Measurements from ENCODE around the gene PPRC1.
"Not testable (repeated sequence)": the region's sequence is repeated elsewhere in the genome, so short reads cannot be mapped to it uniquely, and the experiment has no call there.

PPRC1 gene

DNA sequence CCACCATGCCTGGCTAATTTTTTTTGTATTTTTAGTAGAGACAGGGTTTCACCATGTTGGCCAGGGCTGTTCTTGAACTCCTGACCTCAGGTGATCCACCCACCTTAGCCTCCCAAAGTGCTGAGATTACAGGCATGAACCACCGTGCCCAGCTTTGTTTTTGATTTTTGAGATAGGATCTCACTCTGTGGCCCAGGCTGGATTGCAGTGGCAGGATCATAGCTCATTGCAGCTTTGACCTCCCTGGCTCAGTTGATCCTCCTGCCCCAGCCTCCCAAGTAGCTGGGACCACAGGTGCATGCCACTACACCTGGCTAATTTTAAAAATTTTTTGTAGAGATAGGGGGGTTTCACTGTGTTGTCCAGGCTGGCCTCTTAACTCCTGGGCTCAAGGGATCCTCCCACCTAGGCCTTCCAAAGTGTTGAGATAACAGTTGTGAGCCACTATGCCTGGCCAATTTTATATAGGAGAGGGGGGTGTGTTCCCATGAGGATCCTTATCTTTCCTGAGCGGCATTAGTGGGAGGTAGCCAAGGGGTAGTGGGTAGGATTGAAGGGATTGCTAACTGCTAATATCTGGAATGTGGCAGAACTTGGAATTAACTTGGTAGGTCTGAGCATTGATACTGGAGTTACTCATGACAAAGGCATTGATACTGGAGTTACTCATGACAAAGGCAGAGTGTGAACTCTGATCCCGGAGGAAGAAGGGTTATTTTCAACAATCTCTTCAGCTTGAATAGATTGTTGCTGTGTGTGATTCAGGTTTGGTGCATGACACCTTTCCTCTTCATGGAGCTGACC lies 18.3 kb downstream of the PPRC1 start:
- DNase-seq (ENCODE audit: low read depth), result no peak

DNA sequence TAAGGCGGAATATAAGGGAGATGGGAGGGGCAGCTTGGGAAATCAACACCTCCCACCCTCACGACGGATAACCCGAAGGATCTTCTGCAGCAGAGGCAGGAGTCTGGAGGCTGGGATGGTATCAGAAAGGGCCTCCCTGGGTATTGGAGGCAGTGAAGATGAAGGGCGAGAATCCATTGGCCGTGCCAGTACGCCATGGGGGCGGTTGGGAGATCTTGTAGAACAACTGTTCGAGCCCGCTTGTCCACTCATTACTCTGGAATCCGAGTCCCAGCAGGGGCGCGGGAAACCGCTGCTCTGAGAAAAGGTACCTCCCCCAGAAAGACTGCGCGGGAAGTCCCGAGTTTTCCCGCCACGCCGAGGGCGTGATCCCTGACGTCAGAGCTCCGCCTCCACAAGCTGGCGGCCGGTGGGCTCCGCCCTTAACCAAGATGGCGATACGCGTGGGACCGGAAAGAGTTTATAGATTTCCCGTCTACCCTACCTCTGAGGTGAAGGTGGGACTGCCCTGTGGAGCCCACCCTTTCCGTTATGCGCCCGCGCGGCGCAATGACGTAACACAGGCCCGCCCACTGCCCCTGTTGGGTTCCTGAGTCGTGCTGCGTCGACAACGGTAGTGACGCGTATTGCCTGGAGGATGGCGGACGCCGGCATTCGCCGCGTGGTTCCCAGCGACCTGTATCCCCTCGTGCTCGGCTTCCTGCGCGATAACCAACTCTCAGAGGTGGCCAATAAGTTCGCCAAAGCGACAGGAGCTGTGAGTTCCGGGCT lies 19.1 kb downstream of the PPRC1 start, which contains the start of gene NOLC1:
NOLC1 (plus strand) TSS at position 616 of the 771 bp plus-strand sequence; CDS start at position 638, 22 bp downstream.
- DNase-seq (ENCODE audit: low read depth), result peak; percentile 100

DNA sequence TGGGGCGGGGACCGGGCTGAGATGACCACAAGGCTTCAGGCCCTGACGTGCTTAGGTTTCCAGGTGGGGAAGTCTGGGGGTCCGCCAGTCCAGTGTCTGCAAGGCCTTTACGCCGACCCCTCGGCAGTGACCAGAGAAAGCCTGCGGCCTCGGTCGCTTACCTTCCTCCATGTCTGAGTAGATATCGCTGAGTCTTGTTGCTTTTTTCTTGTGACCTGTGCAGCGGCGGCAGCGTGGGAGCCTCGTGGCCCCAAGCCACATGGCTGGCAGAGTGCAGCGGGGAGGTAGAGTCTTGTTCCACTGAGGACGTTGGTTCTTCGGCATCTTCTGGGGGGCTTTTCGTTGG lies 19.7 kb downstream of the PPRC1 start:
- DNase-seq (ENCODE audit: low read depth), result peak; percentile 34

DNA sequence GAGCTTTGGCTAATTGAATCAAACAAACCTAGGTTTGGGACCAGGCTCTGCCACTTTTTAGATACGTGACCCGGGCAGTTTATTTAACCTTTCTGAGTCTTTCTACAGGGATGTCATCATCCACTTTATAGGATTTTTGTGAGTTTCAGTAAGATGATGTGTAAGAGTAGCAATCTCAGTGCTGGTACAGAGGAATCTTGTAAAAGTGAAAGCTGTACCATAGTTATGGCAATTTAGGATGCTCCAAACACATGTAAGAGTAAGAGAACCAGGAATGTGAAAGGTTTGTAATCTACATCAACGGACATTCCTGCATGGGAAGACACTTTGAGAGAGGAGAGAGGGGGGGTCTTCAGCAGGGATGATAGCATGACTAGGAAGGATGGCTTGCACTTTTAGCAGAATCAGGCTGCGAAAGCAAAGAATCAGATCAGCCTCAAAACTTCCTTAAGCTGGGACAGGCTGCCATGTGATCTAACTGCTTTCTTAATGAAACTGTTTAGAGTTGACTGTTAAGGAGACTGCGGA lies 20.3 kb downstream of the PPRC1 start:
- no peak for DNase-seq (ENCODE audit: low read depth)

DNA sequence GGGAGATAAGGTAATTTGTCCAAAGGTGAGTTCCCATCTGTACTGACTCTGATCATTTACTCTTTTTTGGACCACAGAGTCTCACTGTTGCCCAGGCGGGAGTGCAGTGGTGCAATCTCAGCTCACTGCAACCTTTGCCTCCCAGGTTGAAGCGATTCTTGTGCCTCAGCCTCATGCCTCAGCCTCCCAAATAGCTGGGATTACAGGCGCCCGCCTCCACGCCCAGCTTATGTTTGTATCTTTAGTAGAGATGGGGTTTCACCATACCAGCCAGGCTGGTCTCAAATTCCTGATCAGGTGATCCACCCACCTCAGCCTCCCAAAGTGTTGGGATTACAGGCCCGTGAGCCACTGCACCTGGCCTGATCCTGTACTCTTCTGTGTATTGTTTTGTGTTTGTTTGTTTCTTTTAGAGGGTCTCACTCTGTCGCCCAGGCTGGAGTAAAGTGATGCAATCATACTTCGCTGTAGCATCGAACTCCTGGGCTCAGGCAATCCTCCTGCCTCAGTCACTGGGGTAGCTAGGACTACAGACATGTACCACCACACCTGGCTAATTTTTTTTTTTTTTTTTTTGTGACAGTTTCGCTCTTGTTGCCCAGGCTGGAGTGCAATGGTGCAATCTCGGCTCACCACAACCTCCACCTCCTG lies 21.8 kb downstream of the PPRC1 start:
- no peak for DNase-seq (ENCODE audit: low read depth)

DNA sequence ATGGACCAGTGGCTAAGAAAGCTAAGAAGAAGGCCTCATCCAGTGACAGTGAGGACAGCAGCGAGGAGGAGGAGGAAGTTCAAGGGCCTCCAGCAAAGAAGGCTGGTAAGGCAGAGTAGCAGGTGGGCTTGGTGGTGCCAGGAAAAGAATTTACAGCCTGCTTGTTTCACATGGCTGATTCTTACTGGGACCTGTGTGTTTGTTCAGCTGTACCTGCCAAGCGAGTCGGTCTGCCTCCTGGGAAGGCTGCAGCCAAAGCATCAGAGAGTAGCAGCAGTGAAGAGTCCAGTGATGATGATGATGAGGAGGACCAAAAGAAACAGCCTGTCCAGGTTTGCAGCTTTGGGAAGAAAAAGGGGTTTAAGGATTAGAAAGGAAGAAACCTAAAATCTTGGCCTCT lies 24.4 kb downstream of the PPRC1 start:
- DNase-seq (ENCODE audit: low read depth), result no peak

DNA sequence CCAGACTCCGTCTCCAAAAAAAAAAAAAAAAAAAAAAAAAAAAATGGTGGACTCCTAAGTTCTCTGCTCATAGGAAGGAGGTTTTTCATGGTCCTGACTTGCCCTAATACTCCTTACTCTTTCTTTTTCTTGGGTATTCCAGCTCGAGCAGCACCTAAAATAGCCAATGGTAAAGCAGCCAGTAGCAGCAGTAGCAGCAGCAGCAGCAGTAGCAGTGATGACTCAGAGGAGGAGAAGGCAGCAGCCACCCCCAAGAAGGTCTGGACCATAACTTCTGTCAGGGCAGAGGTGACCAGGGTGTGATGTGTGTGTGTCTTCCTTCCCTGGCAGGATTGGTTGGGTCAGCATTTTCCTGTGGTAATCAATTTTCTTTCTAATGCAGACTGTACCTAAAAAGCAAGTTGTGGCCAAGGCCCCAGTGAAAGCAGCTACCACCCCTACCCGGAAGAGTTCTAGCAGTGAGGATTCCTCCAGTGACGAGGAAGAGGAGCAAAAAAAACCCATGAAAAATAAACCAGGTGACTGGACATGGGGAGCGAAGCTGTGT lies 26.3 kb downstream of the PPRC1 start:
- DNase-seq (ENCODE audit: low read depth), result no peak

DNA sequence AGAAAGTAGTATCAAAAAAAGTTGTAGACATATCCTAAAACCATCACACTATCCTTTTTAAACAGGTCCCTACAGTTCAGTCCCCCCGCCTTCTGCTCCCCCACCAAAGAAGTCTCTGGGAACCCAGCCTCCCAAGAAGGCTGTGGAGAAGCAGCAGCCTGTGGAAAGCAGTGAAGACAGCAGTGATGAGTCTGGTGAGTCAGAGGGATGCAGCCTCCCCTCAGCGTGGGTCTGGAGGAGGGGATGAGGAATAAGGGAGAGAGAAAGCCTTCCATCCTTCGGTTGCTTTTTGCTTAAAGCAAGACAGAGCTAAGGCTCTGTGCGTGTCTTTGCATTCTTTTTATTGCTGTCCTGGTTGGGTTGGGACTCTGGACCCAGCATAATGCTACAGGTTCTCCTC lies 27.0 kb downstream of the PPRC1 start:
- no peak for DNase-seq (ENCODE audit: low read depth)

DNA sequence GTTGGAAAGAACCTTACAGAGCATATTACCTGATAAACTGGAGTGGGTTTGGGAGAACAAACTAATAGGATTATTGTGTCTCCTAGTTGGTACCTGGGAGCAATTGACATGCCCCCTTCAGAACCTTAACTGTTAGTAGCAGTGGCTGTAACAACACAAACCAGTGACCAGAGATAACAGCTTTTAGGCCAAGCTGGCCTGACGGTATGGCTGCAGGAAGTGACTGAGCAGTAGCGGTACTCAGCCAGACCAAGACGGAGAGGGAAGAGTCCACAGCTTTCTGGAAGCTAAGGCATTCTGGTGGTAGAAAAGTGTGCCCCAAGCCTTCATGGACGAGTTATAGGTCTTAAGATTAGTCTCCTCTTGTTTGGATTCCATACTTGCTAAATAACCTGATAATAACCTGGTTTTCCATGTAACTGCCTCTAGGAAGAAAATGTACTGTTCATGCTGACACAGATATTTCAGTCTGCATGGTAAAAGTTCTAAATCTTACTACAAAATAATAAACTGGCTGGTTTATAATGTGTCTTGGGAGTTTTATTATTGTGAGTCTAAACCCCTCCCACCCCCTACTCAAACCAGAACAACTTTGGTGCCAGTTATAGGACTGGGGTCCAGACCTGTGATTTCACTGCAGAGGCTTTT lies 30.6 kb downstream of the PPRC1 start:
- DNase-seq (ENCODE audit: low read depth), result no peak

DNA sequence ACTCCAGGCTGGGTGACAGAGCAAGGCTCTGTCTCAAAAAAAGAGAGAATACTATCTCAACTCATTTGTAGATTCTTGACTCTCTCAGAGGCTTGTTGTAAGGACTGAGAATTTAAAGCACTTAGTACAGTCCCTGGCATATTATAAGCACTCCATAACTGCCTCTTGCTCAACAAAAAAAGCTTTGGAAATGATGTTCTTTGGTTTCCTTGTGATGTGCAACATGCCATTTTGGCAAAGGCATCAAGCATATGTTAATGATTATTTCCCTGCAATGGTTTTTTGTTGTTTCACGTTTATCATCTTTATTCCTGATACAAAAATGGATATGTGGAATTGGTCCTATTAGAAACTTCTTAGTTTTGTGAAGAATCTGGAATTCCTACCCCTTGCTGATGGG lies 35.0 kb downstream of the PPRC1 start:
- no peak for DNase-seq (ENCODE audit: low read depth)

DNA sequence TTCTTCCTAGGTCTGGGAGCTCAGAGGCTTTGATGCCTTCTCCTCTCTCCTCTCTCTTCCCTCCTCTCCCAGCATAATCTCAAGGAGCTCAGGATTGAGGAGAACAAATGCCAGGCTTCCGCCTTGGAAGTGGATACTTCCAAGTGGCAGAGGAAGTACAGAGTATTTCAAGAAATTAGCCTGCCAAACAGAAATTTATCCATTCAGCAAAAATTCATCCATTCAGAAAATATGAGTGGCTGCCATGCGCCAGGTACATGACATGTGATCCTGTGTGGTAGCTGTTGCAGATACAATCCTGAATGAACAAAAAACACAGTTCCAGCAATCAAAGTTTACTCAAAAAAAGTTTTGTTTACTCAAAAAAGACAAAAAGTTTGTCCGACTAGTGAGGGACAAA lies 37.8 kb downstream of the PPRC1 start:
- DNase-seq (ENCODE audit: low read depth), result no peak

DNA sequence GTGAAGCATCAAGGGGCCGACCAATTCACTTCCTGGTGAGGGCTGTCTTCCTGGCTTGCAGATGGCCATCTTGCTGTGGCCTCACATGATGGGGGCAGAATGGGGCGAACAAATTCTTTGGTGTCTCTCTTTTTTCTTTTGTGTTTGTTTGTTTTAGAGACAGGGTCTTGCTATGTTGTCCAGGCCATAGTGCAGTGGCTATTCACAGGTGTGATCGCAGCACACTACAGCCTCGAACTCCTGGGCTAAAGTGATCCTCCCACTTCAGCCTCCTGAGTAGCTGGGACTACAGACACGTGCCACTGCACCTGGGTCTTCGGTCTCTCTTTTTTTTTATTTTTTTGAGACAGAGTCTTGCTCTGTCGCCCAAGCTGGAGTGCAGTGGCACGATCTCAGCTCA lies 39.4 kb downstream of the PPRC1 start:
- DNase-seq (ENCODE audit: low read depth), result no peak

DNA sequence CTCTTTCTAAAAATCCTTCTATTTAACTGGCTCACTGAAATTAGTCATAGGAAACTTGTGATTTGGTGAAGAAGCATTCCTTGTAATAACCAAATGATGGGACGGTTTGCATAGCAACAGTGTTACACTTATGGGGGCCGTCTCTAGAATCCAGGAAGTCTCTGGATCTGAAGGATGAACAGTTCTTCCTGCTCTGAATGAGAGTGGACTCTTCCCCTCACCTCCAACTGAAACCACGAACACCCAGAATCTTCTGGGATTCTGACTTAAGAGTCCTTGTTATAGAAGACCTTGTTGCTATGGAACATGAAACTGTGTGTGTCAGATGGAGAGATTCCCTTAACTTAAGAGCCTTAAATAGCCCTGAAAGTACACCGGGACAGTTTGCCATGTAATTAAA lies 42.6 kb downstream of the PPRC1 start:
- DNase-seq (ENCODE audit: low read depth), result no peak

DNA sequence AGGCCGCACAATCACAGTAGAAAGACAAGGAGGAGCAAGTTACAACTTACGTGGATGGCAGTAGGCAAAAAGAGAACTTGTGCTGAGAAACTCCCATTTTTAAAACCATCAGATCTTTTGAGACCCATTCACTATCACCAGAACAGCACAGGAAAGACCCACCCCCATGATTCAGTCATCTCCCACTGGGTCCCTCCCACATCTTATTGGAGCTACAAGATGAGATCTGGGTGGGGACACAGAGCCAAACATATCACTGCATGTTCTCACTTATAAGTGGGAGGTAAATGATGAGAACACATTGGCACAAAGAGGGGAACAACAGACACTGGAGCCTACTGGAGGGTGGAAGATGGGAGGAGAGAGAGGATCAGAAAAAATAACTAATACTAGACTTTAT lies 51.8 kb downstream of the PPRC1 start:
- no peak for DNase-seq (ENCODE audit: low read depth)

DNA sequence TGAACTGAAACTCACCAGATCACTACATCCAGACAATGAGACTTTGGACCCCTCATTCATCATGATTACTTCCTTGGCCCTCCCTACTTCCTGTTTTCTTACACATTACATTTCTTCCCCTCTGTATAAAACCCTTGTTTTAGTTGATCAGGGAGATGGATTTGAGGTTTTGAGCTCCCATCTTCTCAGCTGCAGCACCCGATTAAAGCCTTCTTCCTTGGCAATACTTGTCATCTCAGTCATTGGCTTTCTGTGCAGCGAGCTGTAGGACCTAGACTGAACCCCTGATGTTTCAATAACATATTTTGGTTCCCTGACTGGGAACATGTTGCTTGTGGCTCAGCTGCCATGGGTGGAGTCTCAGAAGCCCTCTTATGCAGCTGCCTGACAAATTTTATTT lies 52.4 kb downstream of the PPRC1 start:
- no peak for DNase-seq (ENCODE audit: low read depth)

DNA sequence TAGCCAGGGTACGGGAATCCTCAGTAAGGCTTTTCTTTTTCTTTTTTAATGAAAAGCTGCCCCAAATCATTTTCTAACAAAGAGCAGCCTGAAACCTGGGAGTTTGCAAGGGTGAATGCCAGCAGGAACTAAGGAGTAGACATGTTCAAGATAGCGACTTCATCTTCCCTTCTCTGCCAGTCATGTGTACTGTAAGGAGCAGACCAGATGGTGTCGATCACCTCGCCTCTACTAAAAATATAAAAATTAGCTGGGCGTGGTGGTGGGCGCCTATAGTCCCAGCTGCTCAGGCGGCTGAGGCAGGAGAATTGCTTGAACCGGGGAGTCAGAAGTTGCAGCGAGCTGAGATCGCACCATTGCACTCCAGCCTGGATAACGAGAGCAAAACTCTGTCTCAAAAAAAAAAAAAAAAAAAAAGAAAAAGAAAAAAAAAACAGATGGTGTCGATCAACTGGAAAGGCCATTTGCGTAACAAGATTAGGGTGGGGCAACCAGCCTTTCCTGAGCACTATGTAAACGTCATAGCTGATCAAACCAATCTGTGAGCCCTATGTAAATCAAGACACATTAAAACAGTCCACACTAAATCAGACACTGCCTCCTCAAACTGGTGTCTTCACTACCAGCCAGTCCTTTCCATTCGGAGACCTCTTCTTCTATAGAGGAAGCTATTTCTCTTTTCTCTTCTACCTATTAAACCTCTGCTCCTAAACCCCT lies 53.1 kb downstream of the PPRC1 start:
- DNase-seq (ENCODE audit: low read depth), result no peak

DNA sequence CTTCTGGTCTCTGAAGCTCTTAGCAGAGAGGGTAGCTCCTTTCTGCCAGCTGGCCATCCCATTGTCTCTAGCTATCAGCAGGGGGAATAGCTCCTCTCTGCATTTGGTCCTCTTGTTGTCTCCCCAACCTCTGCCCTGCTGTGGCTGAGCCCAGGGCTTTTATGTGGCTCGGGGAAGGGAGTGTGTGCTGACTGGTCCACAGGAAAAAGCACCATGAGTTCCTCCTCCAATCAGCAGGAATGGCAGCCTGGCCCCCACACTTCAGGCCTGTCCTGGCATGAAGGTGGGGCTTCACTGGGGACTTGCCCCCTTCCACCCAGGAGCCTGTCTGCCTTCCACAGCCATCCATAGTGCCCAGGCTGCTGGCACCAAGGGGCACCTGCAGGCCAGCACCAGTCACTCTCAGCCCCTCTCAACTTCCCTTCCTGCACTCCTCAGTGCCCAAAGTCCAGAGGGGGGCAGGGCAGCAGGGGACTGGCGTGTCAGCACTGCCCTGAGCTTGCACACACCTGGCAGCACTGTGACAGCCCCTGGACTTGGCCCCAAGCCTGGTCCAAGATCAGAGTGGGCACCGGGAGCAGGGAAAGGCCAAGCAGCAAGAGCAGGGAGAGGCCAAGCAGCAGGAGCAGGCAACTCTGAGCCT lies 55.6 kb downstream of the PPRC1 start:
- DNase-seq (ENCODE audit: low read depth), result no peak

DNA sequence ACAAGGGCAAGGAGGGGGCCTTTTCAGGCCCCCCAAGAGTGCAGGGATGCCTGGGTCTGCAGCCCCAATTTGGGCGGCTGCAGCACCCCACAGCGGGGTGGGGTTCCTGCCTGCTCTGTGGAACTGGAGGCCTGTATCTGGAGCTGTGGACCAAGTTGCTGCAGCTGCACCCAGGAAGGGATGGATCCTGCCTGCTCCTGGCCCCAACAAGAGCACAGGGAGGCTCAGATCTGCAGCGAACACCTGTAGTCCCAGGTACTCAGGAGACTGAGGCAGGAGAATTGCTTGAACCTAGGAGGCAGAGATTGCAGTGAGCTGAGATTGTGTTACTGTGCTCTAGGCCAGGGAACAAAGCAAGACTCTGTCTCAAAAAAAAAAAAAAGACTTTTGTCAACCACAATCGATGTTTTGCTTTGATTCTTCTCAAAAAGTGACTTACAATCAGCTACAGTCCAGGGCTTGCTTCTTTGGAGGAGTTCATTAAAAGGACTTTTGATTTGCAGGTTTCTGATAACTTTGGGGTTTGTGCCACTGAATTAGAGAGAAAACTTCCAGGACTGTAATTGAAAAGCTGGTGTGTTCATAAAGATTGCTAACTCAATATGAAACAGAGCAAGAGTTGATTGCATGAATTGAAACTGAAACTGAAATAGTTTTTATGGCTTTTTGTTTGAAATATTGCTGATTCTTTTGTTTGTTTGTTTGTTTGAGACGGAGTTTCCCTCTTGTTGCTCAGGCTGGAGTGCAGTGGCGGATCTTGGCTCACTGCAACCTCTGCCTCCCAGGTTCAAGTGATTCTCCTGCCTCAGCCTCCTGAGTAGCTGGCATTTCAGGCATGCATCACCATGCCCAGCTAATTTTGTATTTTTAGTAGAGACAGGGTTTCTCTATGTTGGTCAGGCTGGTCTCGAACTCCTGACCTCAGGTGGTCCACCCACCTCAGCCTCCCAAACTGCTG lies 56.4 kb downstream of the PPRC1 start:
- DNase-seq (ENCODE audit: low read depth), result not testable (repeated sequence)

DNA sequence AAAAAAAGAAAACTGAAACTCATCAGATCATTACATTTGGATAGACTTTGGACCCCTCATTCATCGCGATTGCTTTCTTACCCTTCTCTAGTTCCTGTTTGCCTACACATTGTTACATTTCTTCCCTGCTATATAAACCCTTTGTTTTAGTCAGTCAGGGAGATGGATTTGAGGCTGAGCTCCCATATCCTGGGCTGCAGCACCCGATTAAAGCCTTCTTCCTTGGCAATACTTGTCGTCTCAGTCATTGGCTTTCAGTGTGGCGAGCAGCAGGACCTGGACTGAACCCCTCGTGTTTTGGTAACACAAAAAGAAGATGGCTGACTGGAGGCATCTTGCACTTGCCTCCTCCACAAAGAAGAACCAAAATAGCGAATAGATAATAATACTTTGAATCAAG lies 59.1 kb downstream of the PPRC1 start:
- no peak for DNase-seq (ENCODE audit: low read depth)
